ENCODE data around the gene CAPN11.

The CAPN11 gene

GRCh38 chr6:44214307-44214706, 55.7 kb downstream of the CAPN11 start:
- no peak for DNase-seq (ENCODE audit: low spot score)

- DNase-seq (ENCODE audit: low spot score) = peak; percentile 61
Measured at GRCh38 chr6:44216677-44217331, 58.2 kb downstream of the CAPN11 start, which contains the start of gene MYMX. Gene MYMX (plus strand): TSS chr6:44216926. CDS start chr6:44217472, 546 bp downstream.

- peak; percentile 71 for DNase-seq (ENCODE audit: low spot score)
Measured at GRCh38 chr6:44217332-44218143, 58.9 kb downstream of the CAPN11 start.

- peak; percentile 65 for DNase-seq (ENCODE audit: low spot score)
Measured at GRCh38 chr6:44219053-44219814, 60.6 kb downstream of the CAPN11 start.

- DNase-seq (ENCODE audit: low spot score) = no peak
Measured at GRCh38 chr6:44219815-44220784, 61.5 kb downstream of the CAPN11 start.

GRCh38 chr6:44220913-44221290, 62.3 kb downstream of the CAPN11 start:
- no peak for DNase-seq (ENCODE audit: low spot score)

GRCh38 chr6:44221291-44221960, 62.8 kb downstream of the CAPN11 start:
- DNase-seq (ENCODE audit: low spot score) = peak; percentile 80

- no peak for DNase-seq (ENCODE audit: low spot score)
Measured at GRCh38 chr6:44221961-44222335, 63.3 kb downstream of the CAPN11 start.

- DNase-seq (ENCODE audit: low spot score) = peak; percentile 47
Measured at GRCh38 chr6:44222486-44223318, 64.1 kb downstream of the CAPN11 start.

GRCh38 chr6:44223319-44224028, 64.9 kb downstream of the CAPN11 start, which contains the start of gene SLC29A1:
Gene SLC29A1 (plus strand): TSS chr6:44223595. CDS start chr6:44227314, 3,719 bp downstream.
- peak; percentile 77 for DNase-seq (ENCODE audit: low spot score)

GRCh38 chr6:44224029-44224964, 65.7 kb downstream of the CAPN11 start:
- DNase-seq (ENCODE audit: low spot score) = peak; percentile 63

GRCh38 chr6:44224965-44225305, 66.3 kb downstream of the CAPN11 start:
- DNase-seq (ENCODE audit: low spot score) = no peak

- no peak for DNase-seq (ENCODE audit: low spot score)
Measured at GRCh38 chr6:44225579-44226325, 67.1 kb downstream of the CAPN11 start.

- peak; percentile 60 for DNase-seq (ENCODE audit: low spot score)
Measured at GRCh38 chr6:44226368-44227147, 67.9 kb downstream of the CAPN11 start.

GRCh38 chr6:44227148-44227793, 68.7 kb downstream of the CAPN11 start:
- DNase-seq (ENCODE audit: low spot score) = peak; percentile 40

- no peak for DNase-seq (ENCODE audit: low spot score)
Measured at GRCh38 chr6:44228031-44228430, 69.4 kb downstream of the CAPN11 start.
